K562 (cell line): ENCODE measurements around the gene DAGLA.

ENCODE experiments used
- BCOR ChIP-seq: fragments of 450-650 bp; IDR thresholded peaks from 2 replicates; pipeline ENCODE4 v1.6.1; 2016
- CTCF ChIP-seq, 3 experiments: IDR thresholded peaks in 2 of 3; conservative IDR thresholded peaks in 1 of 3; 2 replicates each; pipeline ENCODE4 v1.5.1; 2011 to 2012; ENCODE audit warnings: low read length in 3 of 3, mild to moderate bottlenecking in 3 of 3, control low read depth in 2 of 3, improper control_type of control experiment in 1 of 3, inconsistent platforms in 1 of 3, low read depth in 1 of 3, mixed read lengths in 1 of 3, moderate library complexity in 1 of 3; ENCODE audit not compliant: insufficient read depth in 2 of 3
- EP300 ChIP-seq: IDR thresholded peaks from 2 replicates; pipeline ENCODE4 v1.6.1; 2012; ENCODE audit warnings: low read length, improper control_type of control experiment
- HBP1 ChIP-seq: fragments of 450-650 bp; formaldehyde crosslinking; IDR thresholded peaks from 2 replicates; pipeline ENCODE4 v1.4.0; 2022; ENCODE audit warnings: missing genetic modification characterization
- MAX ChIP-seq: sonication (generic); formaldehyde crosslinking; IDR thresholded peaks from 2 replicates; pipeline ENCODE4 v1.9.0; 2022; ENCODE audit warnings: mild to moderate bottlenecking, missing genetic modification reagents
- MXI1 ChIP-seq: IDR thresholded peaks from 2 replicates; pipeline ENCODE4 v1.6.1; 2011; ENCODE audit warnings: low read depth, mild to moderate bottlenecking, improper control_type of control experiment, low read length
- RFX1 ChIP-seq: fragments of 450-650 bp; IDR thresholded peaks from 2 replicates; pipeline ENCODE4 v1.6.1; 2016; ENCODE audit warnings: mild to moderate bottlenecking, moderate library complexity
- SREBF2 ChIP-seq: sonication (generic); formaldehyde crosslinking; IDR thresholded peaks from 2 replicates; pipeline ENCODE4 v1.4.0; 2020; ENCODE audit warnings: mild to moderate bottlenecking, missing genetic modification reagents
- TRIM24 ChIP-seq, 2 experiments: fragments of 450-650 bp; IDR thresholded peaks; 2 replicates each; pipeline ENCODE4 v1.6.1; 2016
- XRCC5 ChIP-seq: fragments of 200-400 bp; formaldehyde crosslinking; IDR thresholded peaks from 2 replicates; pipeline ENCODE4 v1.6.1; 2017; ENCODE audit warnings: low read depth, mild to moderate bottlenecking, low read length
- ZNF785 ChIP-seq: fragments of 250-450 bp; sonication (Bioruptor Pico); IDR thresholded peaks from 2 replicates; pipeline ENCODE4 v1.4.0; 2020; ENCODE audit warnings: mild to moderate bottlenecking

- no peak for TF ChIP-seq TRIM24 (IDR thresholded peaks at IDR 0.05)
- no peak for TF ChIP-seq MAX
- TF ChIP-seq CTCF (IDR thresholded peaks at IDR 0.05 in 2 of 3, conservative IDR thresholded peaks at IDR 0.05 in 1 of 3; ENCODE audit: insufficient read depth in 2 of 3, low read depth in 1 of 3, low read length in 3 of 3) = no peak
- TF ChIP-seq RFX1 = no peak
- no peak for TF ChIP-seq XRCC5
- no peak for TF ChIP-seq ZNF785
- TF ChIP-seq MXI1 = no peak
- TF ChIP-seq HBP1 (CRISPR knock-in tag) = no peak
- TF ChIP-seq SREBF2 (CRISPR knock-in tag) = no peak
- TF ChIP-seq EP300 = no peak
- TF ChIP-seq BCOR = no peak
Observed at GRCh38 chr11:61688365-61689163, 8.4 kb downstream of the DAGLA start.
